WTC11 (cell line): Measurements from ENCODE around the gene TMEM38A. TPM values are rescaled to one million over a fixed set of nuclear protein-coding genes. Genes with fewer than 3 reads are reported as not detected.

ENCODE experiments used
- ATAC-seq: fragments of 200-7000 bp; cut with Tn5 transposase; 2 replicates; pipeline ENCODE4 v1.10.0; 2021; ENCODE audit warnings: mild to moderate bottlenecking, moderate library complexity
- CTCF ChIA-PET: fragments of 300-600 bp; sonication (Branson Sonifier 250); formaldehyde crosslinking; loops from one replicate; lab custom pipeline; 2021; ENCODE audit warnings: antibody characterized with exemption; lab: Charles Lee
- POLR2A ChIA-PET: fragments of 350-600 bp; sonication (Branson Sonifier 250); formaldehyde crosslinking; loops from one replicate; lab custom pipeline; 2021; ENCODE audit warnings: antibody characterized with exemption; lab: Charles Lee
- DNase-seq: peaks from one replicate; pipeline ENCODE4 v3.0.0; 2021; ENCODE audit warnings: low spot score
- H3K27ac Mint-ChIP-seq: 2 replicates; pipeline ENCODE4 v1.8.0; 2021; ENCODE audit warnings: mixed read lengths
- H3K27me3 Mint-ChIP-seq: 2 replicates; pipeline ENCODE4 v1.8.0; 2021; ENCODE audit warnings: low read depth, mild to moderate bottlenecking, moderate library complexity, mixed read lengths
- H3K36me3 Mint-ChIP-seq: 2 replicates; pipeline ENCODE4 v1.8.0; 2021; ENCODE audit warnings: mixed read lengths
- H3K4me1 Mint-ChIP-seq: 2 replicates; pipeline ENCODE4 v1.8.0; 2022; ENCODE audit warnings: mixed read lengths
- H3K4me3 Mint-ChIP-seq: 2 replicates; pipeline ENCODE4 v1.8.0; 2021; ENCODE audit warnings: mild to moderate bottlenecking, moderate library complexity, mixed read lengths
- H3K9me3 Mint-ChIP-seq: 2 replicates; pipeline ENCODE4 v1.8.0; 2021; ENCODE audit warnings: mixed read lengths
- AR ChIP-seq: fragments of 250-450 bp; sonication (Bioruptor Pico); IDR thresholded peaks from 2 replicates; pipeline ENCODE4 v1.9.0; 2021; ENCODE audit warnings: mild to moderate bottlenecking
- ATF1 ChIP-seq: sonication (generic); formaldehyde crosslinking; IDR thresholded peaks from 2 replicates; pipeline ENCODE4 v1.8.1; 2023; ENCODE audit warnings: mild to moderate bottlenecking, moderate library complexity, missing genetic modification reagents
- E2F1 ChIP-seq: sonication (generic); formaldehyde crosslinking; IDR thresholded peaks from 2 replicates; pipeline ENCODE4 v1.8.0; 2022; ENCODE audit warnings: mild to moderate bottlenecking, missing genetic modification reagents
- E2F5 ChIP-seq: sonication (generic); formaldehyde crosslinking; IDR thresholded peaks from 2 replicates; pipeline ENCODE4 v1.8.1; 2022; ENCODE audit warnings: mild to moderate bottlenecking, moderate library complexity, missing genetic modification reagents
- ELF4 ChIP-seq: sonication (generic); formaldehyde crosslinking; IDR thresholded peaks from 2 replicates; pipeline ENCODE4 v1.8.1; 2022; ENCODE audit warnings: low read depth, mild to moderate bottlenecking, moderate library complexity, missing genetic modification reagents
- ERG ChIP-seq: fragments of 250-450 bp; sonication (Bioruptor Pico); IDR thresholded peaks from 2 replicates; pipeline ENCODE4 v1.8.0; 2021; ENCODE audit warnings: mild to moderate bottlenecking
- FOXK1 ChIP-seq: sonication (generic); formaldehyde crosslinking; IDR thresholded peaks from 2 replicates; pipeline ENCODE4 v1.8.0; 2022; ENCODE audit warnings: mild to moderate bottlenecking, moderate library complexity, missing genetic modification reagents
- FOXP4 ChIP-seq: sonication (generic); formaldehyde crosslinking; IDR thresholded peaks from 2 replicates; pipeline ENCODE4 v1.8.0; 2022; ENCODE audit warnings: mild to moderate bottlenecking, missing genetic modification reagents
- IRF1 ChIP-seq: sonication (generic); formaldehyde crosslinking; IDR thresholded peaks from 2 replicates; pipeline ENCODE4 v1.8.0; 2023; ENCODE audit warnings: missing genetic modification reagents
- JUN ChIP-seq: sonication (generic); formaldehyde crosslinking; IDR thresholded peaks from 2 replicates; pipeline ENCODE4 v1.8.0; 2023; ENCODE audit warnings: mild to moderate bottlenecking, missing genetic modification reagents
- MXD4 ChIP-seq: fragments of 250-450 bp; sonication (Bioruptor Pico); IDR thresholded peaks from 2 replicates; pipeline ENCODE4 v1.8.0; 2021; ENCODE audit warnings: mild to moderate bottlenecking, moderate library complexity, borderline replicate concordance
- NFE2L1 ChIP-seq: sonication (generic); formaldehyde crosslinking; IDR thresholded peaks from 2 replicates; pipeline ENCODE4 v1.8.1; 2023; ENCODE audit warnings: missing genetic modification reagents
- SOX15 ChIP-seq: fragments of 250-450 bp; sonication (Bioruptor Pico); IDR thresholded peaks from 2 replicates; pipeline ENCODE4 v1.9.0; 2021; ENCODE audit warnings: mild to moderate bottlenecking
- ZBTB21 ChIP-seq: sonication (generic); formaldehyde crosslinking; IDR thresholded peaks from 2 replicates; pipeline ENCODE4 v1.8.1; 2023; ENCODE audit warnings: mild to moderate bottlenecking, missing genetic modification reagents, borderline replicate concordance
- ZBTB43 ChIP-seq: sonication (generic); formaldehyde crosslinking; IDR thresholded peaks from 2 replicates; pipeline ENCODE4 v1.8.1; 2023; ENCODE audit warnings: mild to moderate bottlenecking, missing genetic modification reagents
- ZNF263 ChIP-seq: sonication (generic); formaldehyde crosslinking; IDR thresholded peaks from 2 replicates; pipeline ENCODE4 v1.8.1; 2022; ENCODE audit warnings: low read depth, mild to moderate bottlenecking, moderate library complexity, missing genetic modification reagents
- ZNF416 ChIP-seq: fragments of 250-450 bp; sonication (Bioruptor Pico); IDR thresholded peaks from 2 replicates; pipeline ENCODE4 v1.9.0; 2021; ENCODE audit warnings: mild to moderate bottlenecking, inconsistent platforms
- total RNA-seq: library from RNA; stranded (reverse); gene quantifications from 3 replicates; pipeline ENCODE4 v1.2.3, GENCODE V29; 2021

Gene TMEM38A
- total RNA-seq, 1 experiment from 2014 or later, result 9.5 TPM

- H3K36me3 Mint-ChIP-seq, result no peaks in the 10 kb centered on the region
- H3K27ac Mint-ChIP-seq, result no peak overlapping the region
- ATAC-seq (no peak), DNase-seq (no peak)
- TF ChIP-seq FOXP4 (CRISPR knock-in tag) (no peak), JUN (no peak), ZBTB21 (CRISPR knock-in tag) (no peak), AR (CRISPR knock-in tag) (no peak), FOXK1 (CRISPR knock-in tag) (no peak), ATF1 (CRISPR knock-in tag) (no peak), ERG (CRISPR knock-in tag) (no peak), ZNF263 (CRISPR knock-in tag) (no peak), NFE2L1 (no peak), E2F1 (CRISPR knock-in tag) (no peak), ZNF416 (CRISPR knock-in tag) (no peak), IRF1 (CRISPR knock-in tag) (no peak), ELF4 (CRISPR knock-in tag) (no peak), MXD4 (CRISPR knock-in tag) (no peak), SOX15 (no peak), ZBTB43 (no peak), E2F5 (CRISPR knock-in tag) (no peak)
- H3K9me3 Mint-ChIP-seq, result 0 out of 2 replicates have a peak, but pooled peaks cover 4% of the 10 kb centered on the region
- no peak overlapping the region for H3K4me3 Mint-ChIP-seq
- no peaks in the 10 kb centered on the region for H3K4me1 Mint-ChIP-seq
- POLR2A ChIA-PET, result interaction anchor here (0.6 kb wide), 1 partner anchor 13 kb away, joined by 3 read pairs; no protein-coding TSS in a partner anchor
- H3K27me3 Mint-ChIP-seq, result no peaks in the 10 kb centered on the region; the same call in 1 of the 2 replicates
- CTCF ChIA-PET, result no interaction called here
Measured at GRCh38 chr19:16688084-16688483, 27.1 kb downstream of the TMEM38A start.
